Breast epithelium (tissue), 4 donors: ENCODE results near the gene FBXL4. TPM values are rescaled to one million over a fixed set of nuclear protein-coding genes. Genes with fewer than 3 reads are reported as not detected.

Experiments used
- DNase-seq, 2 donors: peaks; one replicate each; pipeline ENCODE4 v3.0.0-alpha.2; 2019; ENCODE audit warnings: low spot score in 2 of 2
- H3K27ac ChIP-seq, 2 donors: fragments of 200-600 bp; sonication (generic) in 1 of 2; one replicate each; pipeline ENCODE4 v1.5.1; 2016 to 2019; ENCODE audit warnings: mild to moderate bottlenecking in 1 of 2
- H3K27me3 ChIP-seq, 2 donors: fragments of 200-600 bp; sonication (generic) in 1 of 2; one replicate each; pipeline versions ENCODE4 v1.5.1 to v1.6.0; 2017 to 2019; ENCODE audit warnings: control low read depth in 1 of 2, mild to moderate bottlenecking in 1 of 2
- H3K36me3 ChIP-seq: fragments of 200-600 bp; one replicate; pipeline ENCODE4 v1.5.1; 2019
- H3K4me1 ChIP-seq, 2 donors: fragments of 200-600 bp; sonication (generic); one replicate each; pipeline ENCODE4 v1.5.1; 2016 to 2019; ENCODE audit warnings: control low read depth in 1 of 2
- H3K4me3 ChIP-seq, 3 donors: fragments of 200-600 bp; sonication (generic); 1 replicate in 2 of 3; 2 replicates in 1 of 3; pipeline ENCODE4 v1.5.1; 2016 to 2019; ENCODE audit warnings: mild to moderate bottlenecking in 3 of 3, moderate library complexity in 2 of 3
- H3K9me3 ChIP-seq, 2 donors: fragments of 200-600 bp; sonication (generic) in 1 of 2; one replicate each; pipeline ENCODE4 v1.5.1; 2016 to 2019; ENCODE audit warnings: control low read depth in 1 of 2
- CTCF ChIP-seq, 3 donors: fragments of 450-650 bp; IDR thresholded peaks; one replicate each; pipeline ENCODE4 v1.5.1; 2016 to 2017; ENCODE audit warnings: antibody characterized with exemption in 3 of 3, mild to moderate bottlenecking in 3 of 3, moderate library complexity in 3 of 3
- POLR2A ChIP-seq: fragments of 450-650 bp; IDR thresholded peaks from one replicate; pipeline ENCODE4 v1.6.1; 2016; ENCODE audit warnings: antibody characterized with exemption, mild to moderate bottlenecking, moderate library complexity
- POLR2AphosphoS5 ChIP-seq, 3 donors: sonication (generic); formaldehyde crosslinking; IDR thresholded peaks; one replicate each; pipeline ENCODE4 v1.6.1; 2017; ENCODE audit warnings: antibody characterized with exemption in 3 of 3
- intact Hi-C: fragments of 100-400 bp; cut with DNase I; formaldehyde crosslinking; loops from one replicate; pipeline ENCODE4 v1.15.1; 2023; ENCODE audit warnings: low total_unique reads
- total RNA-seq, 3 donors: library from RNA; depleted of rRNA; stranded (reverse); fragments of >200 nt; gene quantifications; one replicate each; pipeline ENCODE4 v1.1.0, GENCODE V29; 2016

FBXL4 gene
- total RNA-seq, 3 donors from 2014 or later = 20.6 to 39.4 (median 21.6) TPM

- intact Hi-C loops = no loop called here
- H3K27ac ChIP-seq = no peak overlapping the region
- TF ChIP-seq POLR2AphosphoS5 (IDR thresholded peaks at IDR 0.05) (no peak), POLR2A (no peak), CTCF (IDR thresholded peaks at IDR 0.05) (no peak)
- H3K36me3 ChIP-seq = no peaks in the 10 kb centered on the region
- H3K4me1 ChIP-seq = no peaks in the 10 kb centered on the region
- no peaks in the 10 kb centered on the region for H3K9me3 ChIP-seq
- no peaks in the 10 kb centered on the region for H3K27me3 ChIP-seq
- no peak for DNase-seq
- H3K4me3 ChIP-seq = no peak overlapping the region
These were observed 18.2 kb downstream of the FBXL4 start for GRCh38 chr6:98929498-98930060.

GRCh38 chr6:98928688-98929087, 19.1 kb downstream of the FBXL4 start:
- intact Hi-C loops = no loop called here
- Histone ChIP-seq H3K27me3 (no peaks in the 10 kb centered on the region), H3K9me3 (no peaks in the 10 kb centered on the region), H3K4me3 (no peak overlapping the region), H3K36me3 (no peaks in the 10 kb centered on the region), H3K4me1 (no peaks in the 10 kb centered on the region), H3K27ac (no peak overlapping the region)
- DNase-seq = no peak
- TF ChIP-seq POLR2A = no peak
- no peak for TF ChIP-seq CTCF (IDR thresholded peaks at IDR 0.05)
- TF ChIP-seq POLR2AphosphoS5 (IDR thresholded peaks at IDR 0.05) = no peak

GRCh38 chr6:98927534-98927933, 20.2 kb downstream of the FBXL4 start:
- no peak overlapping the region for H3K27ac ChIP-seq
- no peak for DNase-seq

GRCh38 chr6:98925831-98926230, 21.9 kb downstream of the FBXL4 start:
- no peaks in the 10 kb centered on the region for H3K27me3 ChIP-seq
- no peaks in the 10 kb centered on the region for H3K36me3 ChIP-seq
- no peaks in the 10 kb centered on the region for H3K4me1 ChIP-seq
- H3K4me3 ChIP-seq = no peak overlapping the region
- TF ChIP-seq POLR2AphosphoS5 (IDR thresholded peaks at IDR 0.05) (no peak), POLR2A (no peak), CTCF (IDR thresholded peaks at IDR 0.05) (no peak)
- H3K27ac ChIP-seq = no peak overlapping the region
- H3K9me3 ChIP-seq = no peaks in the 10 kb centered on the region
- intact Hi-C loops = no loop called here
- no peak for DNase-seq

More at GRCh38 chr6:98927534-98927933, 20.2 kb downstream of the FBXL4 start:
- Histone ChIP-seq H3K9me3 (no peaks in the 10 kb centered on the region), H3K4me1 (no peaks in the 10 kb centered on the region), H3K36me3 (no peaks in the 10 kb centered on the region), H3K27me3 (no peaks in the 10 kb centered on the region), H3K4me3 (no peak overlapping the region)
- intact Hi-C loops = no loop called here
- TF ChIP-seq POLR2AphosphoS5 (IDR thresholded peaks at IDR 0.05) = no peak
- TF ChIP-seq POLR2A = no peak
- no peak for TF ChIP-seq CTCF (IDR thresholded peaks at IDR 0.05)

- H3K27ac ChIP-seq = no peak overlapping the region
- no peaks in the 10 kb centered on the region for H3K27me3 ChIP-seq
- H3K4me1 ChIP-seq = no peaks in the 10 kb centered on the region
- no peak for DNase-seq
- H3K4me3 ChIP-seq = no peak overlapping the region
- no peaks in the 10 kb centered on the region for H3K9me3 ChIP-seq
- intact Hi-C loops = no loop called here
- H3K36me3 ChIP-seq = no peaks in the 10 kb centered on the region
- TF ChIP-seq POLR2AphosphoS5 (IDR thresholded peaks at IDR 0.05) = no peak
- TF ChIP-seq CTCF (IDR thresholded peaks at IDR 0.05) = no peak
- TF ChIP-seq POLR2A = no peak
These were observed 23.1 kb downstream of the FBXL4 start for GRCh38 chr6:98924647-98925046.
